H1 (cell line): Measurements from ENCODE around the gene RAB44. TPM values are rescaled to one million over a fixed set of nuclear protein-coding genes. Genes with fewer than 3 reads are reported as not detected.

Experiments
- CTBP2 ChIP-seq: IDR thresholded peaks from 2 replicates; pipeline ENCODE4 v1.7.0; 2011; ENCODE audit warnings: borderline replicate concordance, mild to moderate bottlenecking, moderate library complexity, mixed read lengths, low read length; ENCODE audit not compliant: insufficient read depth, insufficient read length
- GABPA ChIP-seq: IDR thresholded peaks from 2 replicates; pipeline ENCODE4 v1.6.1; 2011; ENCODE audit warnings: mild to moderate bottlenecking, low read length, moderate library complexity, borderline replicate concordance; ENCODE audit not compliant: insufficient read depth
- TAF7 ChIP-seq: optimal IDR thresholded peaks from 2 replicates; pipeline ENCODE3; 2011; ENCODE audit warnings: low read depth, mild to moderate bottlenecking, inconsistent platforms, low read length, moderate library complexity, borderline replicate concordance
- ZNF274 ChIP-seq: IDR thresholded peaks from 2 replicates; pipeline ENCODE4 v1.7.0; 2012; ENCODE audit warnings: low read length, borderline replicate concordance; ENCODE audit errors: extremely low read depth
- polyA plus RNA-seq, 7 experiments: library from polyadenylated mRNA; depleted of rRNA in 3 of 7; stranded (reverse) in 5 of 7; unstranded in 2 of 7; fragments of >200 nt in 5 of 7; fragments of 200-250 nt in 2 of 7; gene quantifications; 1 replicate in 5 of 7; 2 replicates in 1 of 7; 4 replicates in 1 of 7; pipeline versions ENCODE4 v1.2.1 to v1.2.3, GENCODE V29; 2011 to 2013; ENCODE audit warnings: missing spikeins in 2 of 7, mixed read lengths in 2 of 7
- total RNA-seq: library from RNA; stranded (reverse); fragmentation: NEBNext Ultra II Directional; extraction: Animal tissue kit (Norgen Biotek cat#: 25700); gene quantifications from 2 replicates; pipeline ENCODE4 v1.2.1, GENCODE V29; 2021

Gene RAB44
- total and polyA plus RNA-seq, 2 of the 8 experiments (the other 6 are each of a cell fraction or from before 2014, with no cell fraction given): 0.02 TPM; not detected in 1

GRCh38 chr6:36722365-36722764 is 24.7 kb downstream of the RAB44 start (continued):
- TF ChIP-seq GABPA (no peak), CTBP2 (no peak), ZNF274 (no peak), TAF7 (no peak)
